NCI-H2196 (cell line): Measurements from ENCODE around the gene WFIKKN2.
"Not testable (repeated sequence)": the region's sequence is repeated elsewhere in the genome, so short reads cannot be mapped to it uniquely, and the experiment has no call there.

Experiments used
- DNase-seq: peaks from one replicate; lab custom pipeline; 2025; ENCODE audit not compliant: unreplicated experiment; lab: John Stamatoyannopoulos, UW

The WFIKKN2 gene, protein sequence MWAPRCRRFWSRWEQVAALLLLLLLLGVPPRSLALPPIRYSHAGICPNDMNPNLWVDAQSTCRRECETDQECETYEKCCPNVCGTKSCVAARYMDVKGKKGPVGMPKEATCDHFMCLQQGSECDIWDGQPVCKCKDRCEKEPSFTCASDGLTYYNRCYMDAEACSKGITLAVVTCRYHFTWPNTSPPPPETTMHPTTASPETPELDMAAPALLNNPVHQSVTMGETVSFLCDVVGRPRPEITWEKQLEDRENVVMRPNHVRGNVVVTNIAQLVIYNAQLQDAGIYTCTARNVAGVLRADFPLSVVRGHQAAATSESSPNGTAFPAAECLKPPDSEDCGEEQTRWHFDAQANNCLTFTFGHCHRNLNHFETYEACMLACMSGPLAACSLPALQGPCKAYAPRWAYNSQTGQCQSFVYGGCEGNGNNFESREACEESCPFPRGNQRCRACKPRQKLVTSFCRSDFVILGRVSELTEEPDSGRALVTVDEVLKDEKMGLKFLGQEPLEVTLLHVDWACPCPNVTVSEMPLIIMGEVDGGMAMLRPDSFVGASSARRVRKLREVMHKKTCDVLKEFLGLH

DNA sequence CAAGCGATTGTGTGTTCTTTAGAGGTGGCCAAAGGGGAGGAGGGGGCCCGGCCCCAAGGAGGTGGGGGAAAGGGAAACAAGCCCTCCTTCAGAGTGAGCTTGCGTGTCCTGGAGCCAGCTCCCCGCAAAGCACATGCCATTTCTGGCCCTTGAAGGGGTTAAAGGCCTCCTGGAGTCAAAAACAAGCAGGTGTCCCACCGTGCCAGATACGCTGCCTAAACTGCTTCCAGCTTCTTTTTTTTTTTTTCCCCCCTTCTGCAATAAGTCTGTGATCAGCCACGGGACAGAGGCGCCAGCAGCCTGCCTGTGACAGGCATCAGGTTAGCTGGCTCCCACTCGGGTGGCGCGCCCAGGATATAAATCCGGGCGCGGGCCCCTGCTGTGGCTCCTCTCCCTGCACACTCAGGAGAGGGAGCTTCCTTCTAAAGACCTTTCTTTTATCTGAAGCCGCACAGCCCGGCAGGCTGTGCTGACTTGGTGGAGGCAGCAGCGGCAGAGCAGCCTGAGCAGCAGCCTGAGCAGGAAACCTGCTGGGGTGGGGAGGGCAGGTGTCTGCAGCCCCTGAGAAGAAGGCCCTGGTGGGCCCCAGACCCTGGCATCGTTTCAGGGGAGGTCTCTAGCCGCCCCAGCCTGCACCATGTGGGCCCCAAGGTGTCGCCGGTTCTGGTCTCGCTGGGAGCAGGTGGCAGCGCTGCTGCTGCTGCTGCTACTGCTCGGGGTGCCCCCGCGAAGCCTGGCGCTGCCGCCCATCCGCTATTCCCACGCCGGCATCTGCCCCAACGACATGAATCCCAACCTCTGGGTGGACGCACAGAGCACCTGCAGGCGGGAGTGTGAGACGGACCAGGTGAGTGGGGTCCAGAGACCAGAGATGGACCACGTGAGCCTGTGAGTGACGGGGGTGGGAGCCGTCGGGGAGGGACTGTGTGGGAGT, at the start of gene WFIKKN2:
Gene WFIKKN2, plus strand, starts transcription at position 286 of the 934 bp plus-strand sequence. Its CDS starts 352 bp downstream, at position 638.
- no peak for DNase-seq

DNA sequence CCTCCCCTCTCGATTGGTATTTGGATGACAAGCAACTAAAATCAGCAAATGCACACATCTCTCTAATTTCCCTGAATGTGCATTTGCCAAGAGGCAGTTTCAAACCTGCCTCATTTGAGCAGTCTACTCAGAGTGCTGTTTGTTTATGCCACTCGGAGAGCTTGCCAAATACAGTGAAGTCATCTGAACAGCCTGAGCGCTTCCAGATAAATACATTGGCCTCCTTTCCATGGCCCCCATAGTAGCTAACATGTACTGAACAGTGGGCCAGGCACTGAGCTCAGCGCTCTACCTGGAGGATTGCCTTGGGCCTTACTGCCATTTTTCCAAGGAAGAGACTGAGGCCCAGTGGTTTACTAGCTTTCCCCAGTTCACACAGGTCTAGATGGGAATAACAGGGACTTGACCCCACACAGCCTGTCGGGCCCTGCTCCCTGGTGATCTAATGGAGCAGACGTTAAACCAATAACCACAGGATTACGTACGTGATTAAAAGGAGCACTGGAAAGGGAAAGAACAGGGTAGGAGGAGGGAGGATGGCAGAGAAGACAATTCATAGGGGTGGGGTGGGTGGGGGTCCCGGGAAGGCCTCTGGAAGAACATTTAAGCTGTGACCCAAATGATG, 49.3 kb upstream of the WFIKKN2 start:
- DNase-seq, result peak; percentile 51

DNA sequence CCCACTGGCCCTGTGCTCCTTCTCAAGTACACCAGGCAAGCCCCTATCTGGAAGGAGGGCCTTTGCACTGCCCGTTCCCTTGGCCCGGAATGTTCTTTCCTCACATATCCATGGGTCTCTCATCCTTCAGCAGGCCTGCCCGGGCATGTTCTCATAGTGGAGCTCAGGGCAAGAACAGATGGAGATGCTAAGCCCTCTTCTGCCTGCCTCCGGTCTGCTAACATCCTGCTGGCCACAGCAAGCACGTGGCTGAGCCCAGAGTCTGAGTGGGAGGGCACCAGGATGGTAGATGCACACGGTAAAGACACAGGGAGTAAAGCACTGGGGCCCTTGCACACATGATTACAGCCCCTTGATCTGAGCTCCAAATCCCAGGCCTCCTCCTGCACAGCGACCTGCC, 48.3 kb upstream of the WFIKKN2 start:
- no peak for DNase-seq

DNA sequence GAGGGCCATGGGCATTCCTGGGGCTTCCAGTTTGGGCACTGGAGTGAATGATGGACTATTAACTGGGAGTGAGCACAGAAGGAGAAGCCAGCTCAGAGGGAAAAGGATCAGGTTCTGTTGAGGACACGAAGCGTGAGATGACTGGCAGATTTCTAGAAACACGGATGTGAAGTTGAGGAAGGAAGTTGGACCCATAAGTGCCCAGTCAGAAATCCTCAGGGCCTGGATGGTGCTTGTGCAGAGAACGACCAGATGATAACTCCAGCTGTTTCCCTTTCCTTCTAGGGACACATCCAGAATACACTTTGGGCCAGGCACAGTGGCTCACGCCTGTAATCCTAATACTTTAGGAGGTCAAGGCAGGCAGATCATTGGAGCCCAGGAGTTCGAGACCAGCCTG, 44.8 kb upstream of the WFIKKN2 start:
- DNase-seq, result no peak

DNA sequence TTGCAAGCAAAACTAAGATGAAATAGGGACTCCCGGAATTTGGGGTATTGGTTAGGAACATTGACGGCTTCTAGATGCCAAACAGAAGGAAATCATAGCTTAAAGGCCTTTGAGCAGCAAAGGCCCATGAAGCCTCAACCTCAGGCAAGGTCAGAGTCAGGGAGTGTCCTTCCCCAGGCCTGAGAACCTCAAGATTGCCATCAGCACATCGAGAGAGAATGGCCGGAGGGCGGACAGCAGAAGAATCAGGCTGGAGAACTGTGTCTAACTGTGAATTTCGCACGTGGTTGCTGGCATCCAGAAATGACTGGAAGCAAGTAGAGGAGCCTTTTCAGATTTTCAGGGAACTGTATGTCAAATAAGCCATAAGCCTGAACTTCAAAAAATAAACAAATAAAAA, 43.3 kb upstream of the WFIKKN2 start:
- no peak for DNase-seq

DNA sequence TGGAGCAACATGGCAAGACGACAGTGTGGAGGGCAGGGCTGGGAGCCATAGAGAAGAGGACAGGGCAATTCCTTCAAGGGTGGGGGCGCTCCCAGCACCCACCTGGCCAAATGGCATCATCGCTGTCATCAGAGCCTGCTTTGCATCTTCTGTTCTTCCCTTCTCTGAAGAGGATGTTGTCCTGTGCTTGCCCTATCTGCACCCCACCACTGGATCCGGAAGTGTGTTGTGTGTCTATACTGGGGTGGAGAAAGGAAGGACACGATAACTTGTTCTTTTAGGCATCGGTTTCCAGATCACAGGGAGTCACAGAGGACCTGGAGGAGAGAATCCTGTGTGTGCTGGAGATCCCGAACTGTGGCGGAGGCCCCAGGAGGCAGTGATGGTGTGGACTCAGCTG, 42.4 kb upstream of the WFIKKN2 start:
- no peak for DNase-seq

DNA sequence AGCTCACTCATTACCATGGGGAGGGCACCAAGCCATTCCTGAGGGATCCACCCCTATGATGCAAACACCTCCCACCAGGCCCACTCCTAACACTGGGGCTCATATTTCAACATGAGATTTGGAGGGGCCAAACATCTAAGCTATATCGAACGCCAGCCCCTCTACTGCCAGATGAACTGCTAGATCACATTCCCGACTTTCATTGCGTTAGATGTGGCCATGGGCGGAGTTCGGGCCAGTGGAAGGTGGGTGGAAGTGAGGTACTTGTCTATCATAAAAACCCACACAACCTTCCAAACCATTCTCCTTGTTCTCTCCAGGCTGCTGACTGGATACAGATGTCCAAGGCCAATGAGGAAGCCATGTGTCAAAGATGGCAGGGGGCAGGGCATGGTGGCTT, 41.0 kb upstream of the WFIKKN2 start:
- no peak for DNase-seq

DNA sequence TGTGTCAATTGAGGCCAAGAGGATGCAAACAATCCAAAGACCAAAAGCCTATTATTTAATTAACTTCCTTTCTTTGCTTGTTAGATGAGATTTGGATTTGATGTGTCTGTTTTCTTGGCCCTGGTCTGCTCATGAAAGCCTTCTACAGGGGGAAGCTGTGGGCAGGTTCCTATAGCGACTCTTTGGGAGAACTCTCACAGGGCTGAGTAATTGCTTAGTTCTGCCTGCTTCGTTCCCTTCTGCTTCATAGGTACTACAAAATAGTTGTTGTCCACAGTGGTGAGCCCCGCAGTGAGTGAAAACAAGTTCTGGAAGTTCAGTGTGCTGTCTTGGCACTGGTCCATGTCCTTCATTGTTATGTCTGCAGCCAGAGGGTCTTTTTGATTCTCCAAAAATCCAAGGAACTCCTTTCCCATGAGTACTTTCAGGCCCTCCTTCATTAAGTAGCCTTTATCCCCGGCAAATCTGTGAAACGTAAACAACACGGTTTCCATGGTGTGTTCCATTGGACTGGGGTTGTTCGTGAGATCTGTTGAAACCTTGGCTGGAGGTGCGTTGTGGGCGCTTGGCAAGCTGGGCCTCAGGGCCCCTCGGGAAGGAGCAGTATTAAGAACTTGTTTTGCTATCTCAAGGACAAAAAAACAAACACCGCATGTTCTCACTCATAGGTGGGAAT, 38.1 kb upstream of the WFIKKN2 start:
- no peak for DNase-seq

DNA sequence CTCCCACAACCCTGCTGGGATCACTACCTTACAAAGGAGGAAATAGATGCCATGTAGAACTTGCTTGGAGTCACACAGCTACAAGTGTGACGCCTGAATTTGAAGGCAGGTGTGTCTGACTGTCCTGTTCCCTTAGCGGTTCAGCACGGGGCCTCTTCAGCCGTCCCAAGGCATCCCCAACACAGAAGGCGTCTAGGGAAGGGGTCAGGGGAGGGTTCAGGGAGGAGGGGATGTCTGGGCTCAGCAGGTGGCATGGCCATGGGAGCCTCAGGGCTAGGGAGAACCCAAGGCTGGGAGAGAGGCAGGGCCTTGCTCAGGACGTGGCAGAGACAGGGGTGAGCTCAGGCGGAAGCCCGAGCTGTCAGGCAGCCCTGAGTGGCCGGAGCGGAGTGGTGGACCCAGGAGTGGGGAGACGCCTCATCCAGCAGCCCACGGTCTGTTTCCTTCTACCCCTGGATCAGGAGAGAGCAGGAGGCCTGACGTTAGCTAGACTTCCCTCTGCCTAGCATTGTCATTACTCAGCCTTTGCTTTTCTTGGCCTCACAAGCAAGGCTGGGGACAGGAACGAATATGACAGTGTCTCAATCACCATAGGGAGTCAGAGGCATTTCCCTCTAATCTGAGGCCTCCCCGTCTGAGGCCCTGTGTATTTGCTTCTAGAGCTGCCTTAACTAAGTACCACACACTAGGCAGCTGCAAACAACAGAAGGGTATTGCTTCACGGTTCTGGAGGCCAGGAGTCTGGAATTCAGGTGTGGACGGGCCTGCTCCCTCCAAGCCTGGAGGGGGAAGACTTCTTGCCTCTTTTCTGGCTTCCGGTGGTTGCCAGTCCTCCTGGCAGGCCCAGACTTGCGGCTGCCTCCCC, 36.7 kb upstream of the WFIKKN2 start:
- no peak for DNase-seq

DNA sequence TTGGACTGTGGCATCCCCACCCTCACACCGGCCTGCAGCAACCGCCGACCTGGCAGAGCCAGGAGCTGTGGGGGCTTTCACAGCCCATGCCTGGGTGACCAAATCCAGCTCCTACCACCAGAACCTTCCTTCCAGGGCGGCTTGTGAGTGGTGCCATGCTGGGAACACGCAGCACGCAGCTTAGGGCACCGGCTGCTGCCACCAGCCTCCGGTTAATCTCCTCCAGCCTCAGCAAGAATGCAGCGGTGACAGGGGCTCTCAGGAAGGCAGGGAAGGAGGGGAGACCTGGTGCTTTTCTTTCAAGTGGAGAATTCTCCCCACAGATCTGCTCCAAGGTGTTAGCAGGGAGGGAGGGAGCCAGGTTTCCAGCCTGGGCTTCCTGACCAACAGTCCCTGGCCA, 35.8 kb upstream of the WFIKKN2 start:
- no peak for DNase-seq

DNA sequence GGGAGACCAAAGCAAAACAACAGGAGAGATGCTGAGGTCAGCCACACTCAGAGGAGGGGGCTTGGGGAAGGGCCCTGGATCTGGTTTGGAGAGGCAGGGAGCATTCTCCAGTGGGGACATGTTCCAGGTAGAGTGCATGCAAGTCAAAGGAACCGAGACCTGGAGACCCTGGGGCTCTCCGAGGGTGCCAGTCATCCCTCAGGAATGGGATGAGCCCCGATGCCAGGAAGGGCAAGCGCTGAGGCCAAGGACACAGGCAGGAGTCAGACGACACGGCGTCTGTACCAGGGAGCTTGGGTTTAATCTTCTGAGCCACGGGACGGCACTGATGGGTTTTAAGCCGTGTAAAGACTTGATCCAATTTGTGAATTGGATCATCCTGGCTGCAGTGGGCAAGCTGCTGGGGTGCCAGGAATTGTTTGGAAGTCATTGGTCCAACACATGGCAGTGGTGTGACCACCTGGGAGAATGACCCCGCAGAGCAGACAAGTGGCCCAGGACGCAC, 35.1 kb upstream of the WFIKKN2 start:
- no peak for DNase-seq

DNA sequence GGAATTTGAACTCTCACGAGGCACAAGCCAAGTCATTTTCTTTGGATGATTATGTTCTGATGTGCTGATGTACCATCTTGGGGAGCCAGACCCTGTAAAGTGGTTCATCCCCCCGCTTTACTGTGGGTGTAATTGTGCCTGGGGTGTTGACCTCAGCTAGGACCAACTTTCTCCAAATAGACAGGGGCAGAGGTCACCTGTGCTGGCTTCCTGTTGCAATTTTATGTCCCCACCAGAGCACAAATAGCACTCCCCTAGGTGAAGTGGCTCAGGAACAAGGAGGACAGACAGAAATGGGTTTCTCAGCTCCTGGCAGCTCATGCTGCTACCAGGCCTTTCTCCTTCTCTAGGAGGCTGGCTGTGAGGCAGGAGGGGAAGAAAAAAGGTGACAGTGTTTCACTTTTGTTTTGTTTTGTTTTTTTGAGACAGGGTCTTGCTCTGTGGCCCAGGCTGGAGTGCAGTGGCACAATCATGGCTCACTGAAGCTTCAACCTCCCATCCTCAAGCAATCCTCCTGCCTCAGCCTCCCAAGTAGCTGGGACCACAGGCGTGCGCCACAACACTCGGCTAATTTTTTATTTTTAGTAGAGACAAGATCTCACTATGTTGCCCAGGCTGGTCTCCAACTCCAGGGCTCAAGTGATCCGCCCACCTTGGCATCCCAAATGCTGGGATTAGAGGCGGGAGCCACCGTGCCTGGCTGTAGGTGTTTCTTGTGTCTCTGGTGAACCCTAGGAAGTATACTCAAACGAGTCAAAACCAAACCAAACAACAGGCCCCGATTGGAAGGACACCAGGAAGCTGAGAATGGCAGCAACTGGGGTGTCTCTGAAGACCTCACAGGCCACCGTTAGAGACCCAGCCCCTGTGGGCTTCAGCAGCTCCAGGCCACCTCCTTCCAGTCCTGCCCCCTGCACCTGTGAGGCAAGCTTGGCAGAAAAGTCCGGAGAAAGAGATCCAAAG, 32.5 kb upstream of the WFIKKN2 start:
- no peak for DNase-seq

DNA sequence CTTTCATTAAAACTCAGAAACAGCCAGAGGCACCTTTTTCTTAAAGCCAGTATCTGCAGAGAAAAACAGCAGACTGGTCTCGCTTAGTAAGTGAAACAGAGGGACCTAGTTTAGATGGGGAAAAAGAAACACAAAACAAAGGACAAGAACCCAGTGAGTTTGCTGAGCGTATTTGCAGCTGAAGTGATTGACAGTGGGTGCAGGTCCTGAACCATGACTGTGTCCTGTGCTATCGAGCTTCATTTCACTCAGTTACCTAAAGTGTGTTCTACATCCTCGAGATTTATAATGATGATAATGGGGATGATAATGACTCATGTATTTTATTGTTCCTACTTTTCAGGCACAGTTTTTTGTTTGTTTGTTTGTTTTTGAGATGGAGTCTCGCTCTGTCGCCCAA, 31.7 kb upstream of the WFIKKN2 start:
- DNase-seq, result no peak

DNA sequence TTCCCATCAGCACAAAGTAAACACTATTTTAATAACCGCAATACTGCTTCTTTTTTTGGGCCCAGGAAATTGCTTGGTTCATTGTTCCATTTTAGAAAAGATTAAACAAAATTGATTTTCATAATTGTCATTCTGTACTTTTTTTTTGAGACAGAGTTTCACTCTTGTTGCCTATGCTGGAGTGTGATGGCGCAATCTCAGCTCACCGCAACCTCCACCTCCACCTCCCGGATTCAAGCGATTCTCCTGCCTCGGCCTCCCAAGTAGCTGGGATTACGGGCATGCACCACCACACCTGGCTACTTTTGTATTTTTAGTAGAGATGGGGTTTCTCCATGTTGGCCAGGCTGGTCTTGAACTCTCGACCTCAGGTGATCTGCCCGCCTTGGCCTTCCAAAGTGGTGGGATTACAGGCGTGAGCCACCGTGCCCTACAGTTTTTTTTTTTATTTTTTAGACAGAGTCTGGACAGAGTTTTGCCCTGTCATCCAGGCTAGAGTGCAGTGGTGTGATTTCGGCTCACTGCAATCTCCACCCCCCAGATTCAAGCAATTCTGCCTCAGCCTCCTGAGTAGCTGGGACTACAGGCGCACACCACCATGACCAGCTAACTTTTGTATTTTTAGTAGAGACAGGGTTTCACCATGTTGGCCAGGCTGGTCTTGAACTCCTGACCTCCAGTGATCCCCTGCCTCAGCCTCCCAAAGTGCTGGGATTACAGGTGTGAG, 30.5 kb upstream of the WFIKKN2 start:
- DNase-seq, result not testable (repeated sequence)

DNA sequence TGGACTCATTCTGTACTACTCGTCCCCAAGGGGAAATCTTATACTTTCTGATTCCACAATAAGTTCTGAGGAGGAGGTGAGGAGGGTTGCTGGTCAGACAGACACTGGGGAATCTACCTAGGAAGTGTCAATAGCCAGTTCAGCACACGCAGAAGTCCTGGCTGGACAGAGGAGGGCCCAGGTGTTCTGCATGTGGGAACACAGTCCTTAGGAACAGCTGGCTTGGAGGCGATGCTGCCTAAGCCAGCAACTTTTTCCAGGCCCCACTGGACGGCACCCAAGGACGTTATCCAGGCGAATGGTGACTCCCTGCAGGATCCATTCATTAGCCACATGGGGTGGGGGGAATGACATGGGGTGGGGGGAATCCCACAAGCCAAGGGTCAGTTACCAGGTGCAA, 29.9 kb upstream of the WFIKKN2 start:
- no peak for DNase-seq

DNA sequence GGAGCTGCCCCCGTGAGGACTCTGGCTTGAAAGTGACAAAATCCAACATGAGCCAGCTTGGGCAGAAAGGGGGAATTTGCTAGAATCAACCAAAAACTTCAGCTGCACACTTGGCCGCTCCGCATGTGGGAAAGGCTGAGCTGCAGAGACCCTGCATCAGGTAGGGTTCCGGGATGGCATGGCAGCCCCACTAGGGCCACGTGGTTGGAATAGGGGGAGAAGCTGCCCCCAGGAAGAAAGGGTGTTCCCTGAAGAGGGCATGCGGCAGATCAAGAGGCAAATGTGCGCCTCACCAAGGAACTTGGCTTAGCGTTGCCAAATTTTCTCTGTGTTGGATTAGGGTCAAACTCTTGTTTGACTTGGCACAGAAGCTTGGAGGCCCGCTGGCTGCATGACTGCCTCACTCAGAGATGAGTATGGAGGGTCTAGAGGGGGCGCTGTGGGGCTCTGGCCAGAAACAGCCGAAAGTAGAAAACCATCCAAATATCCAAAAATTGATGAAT, 29.2 kb upstream of the WFIKKN2 start:
- DNase-seq, result no peak

DNA sequence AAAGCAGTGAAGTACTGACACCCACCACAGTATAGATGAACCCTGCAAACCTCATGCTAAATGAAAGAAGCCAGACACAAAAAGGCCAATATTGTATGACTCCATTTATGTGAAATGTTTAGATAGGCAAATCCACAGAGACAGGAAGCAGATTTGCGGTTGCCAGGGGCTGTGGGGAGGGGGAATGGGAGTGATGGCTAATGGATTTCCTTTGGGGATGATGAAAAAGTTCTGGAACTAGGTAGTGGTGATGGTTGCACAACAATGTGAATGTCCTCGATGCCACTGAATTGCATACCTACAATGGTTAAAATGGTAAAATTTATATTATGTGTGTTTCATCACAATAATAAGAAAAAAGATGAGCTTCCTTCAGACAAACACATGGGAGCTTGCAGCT, 28.4 kb upstream of the WFIKKN2 start:
- no peak for DNase-seq

DNA sequence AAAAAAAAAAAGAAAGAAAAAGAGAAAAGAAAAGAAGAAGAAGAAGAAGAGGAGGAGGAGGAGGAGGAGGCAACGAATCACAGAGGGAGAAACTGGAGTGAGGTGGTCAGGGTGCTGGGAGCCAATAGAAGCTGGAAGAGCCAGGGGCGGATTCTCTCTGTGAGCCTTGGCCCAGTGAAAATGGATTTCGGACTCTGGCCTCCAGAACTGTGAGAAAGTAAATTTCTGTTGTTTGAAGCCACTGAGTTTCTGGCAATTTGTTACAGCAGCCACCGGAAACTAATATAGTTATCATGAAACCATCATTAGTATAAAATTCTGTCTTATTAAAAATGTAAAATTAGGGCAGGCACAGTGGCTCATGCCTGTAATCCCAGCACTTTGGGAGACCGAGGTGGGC, 27.7 kb upstream of the WFIKKN2 start:
- no peak for DNase-seq
